ENCODE measurements around the gene ZFAND2B.

ZFAND2B gene

GRCh38 chr2:219175928-219176817, 30.4 kb upstream of the ZFAND2B start:
- DNase-seq: peak in 39 of 58 donors; percentile 18 to 83 (median 60)

GRCh38 chr2:219176818-219177551, 29.6 kb upstream of the ZFAND2B start, which contains the start of gene CNPPD1:
Gene CNPPD1, minus strand, starts transcription at chr2:219176925. Its CDS starts 97 bp downstream, at chr2:219176828.
- DNase-seq: peak in 56 of 58 donors; percentile 39 to 90 (median 78)

GRCh38 chr2:219177552-219178376, 28.8 kb upstream of the ZFAND2B start, which contains the start of gene RETREG2:
Gene RETREG2, plus strand, starts transcription at chr2:219178275. Its CDS starts 78 bp downstream, at chr2:219178353.
- DNase-seq: peak in 57 of 58 donors; percentile 45 to 91 (median 82)

- DNase-seq: peak in 30 of 58 donors; percentile 19 to 84 (median 59)
These were observed 28.0 kb upstream of the ZFAND2B start for GRCh38 chr2:219178377-219179175.

- DNase-seq: no peak
These were observed 26.7 kb upstream of the ZFAND2B start for GRCh38 chr2:219179601-219180465.

GRCh38 chr2:219180961-219181360, 25.6 kb upstream of the ZFAND2B start:
- DNase-seq: no peak

GRCh38 chr2:219181531-219181930, 25.1 kb upstream of the ZFAND2B start:
- DNase-seq: no peak

GRCh38 chr2:219182331-219183150, 24.0 kb upstream of the ZFAND2B start:
- no peak for DNase-seq

GRCh38 chr2:219183151-219183772, 23.3 kb upstream of the ZFAND2B start:
- no peak for DNase-seq

GRCh38 chr2:219184121-219184520, 22.5 kb upstream of the ZFAND2B start:
- no peak for DNase-seq

- no peak for DNase-seq
These were observed 19.7 kb upstream of the ZFAND2B start for GRCh38 chr2:219186754-219187456.

GRCh38 chr2:219197388-219197787, 9.2 kb upstream of the ZFAND2B start:
- DNase-seq: no peak

GRCh38 chr2:219198974-219199373, 7.6 kb upstream of the ZFAND2B start:
- no peak for DNase-seq

GRCh38 chr2:219199470-219200211, 6.9 kb upstream of the ZFAND2B start:
- no peak for DNase-seq

GRCh38 chr2:219200502-219201326, 5.9 kb upstream of the ZFAND2B start:
- DNase-seq: peak in 5 of 58 donors; percentile 10 to 29 (median 28)
